Hepatocyte (in vitro differentiated cells): ENCODE results near the gene CPVL. TPM values are rescaled to one million over a fixed set of nuclear protein-coding genes. Genes with fewer than 3 reads are reported as not detected.

Experiments used
- DNase-seq: peaks from one replicate; pipeline ENCODE4 v3.0.0-alpha.2; 2016; ENCODE audit warnings: low spot score
- H2AFZ ChIP-seq: fragments of 200-600 bp; sonication (generic); 2 replicates; pipeline ENCODE4 v1.6.0; 2016; ENCODE audit warnings: antibody characterized with exemption, mild to moderate bottlenecking
- H3K27ac ChIP-seq: fragments of 200-600 bp; sonication (generic); 2 replicates; pipeline ENCODE4 v1.5.1; 2016; ENCODE audit warnings: mild to moderate bottlenecking
- H3K27me3 ChIP-seq: fragments of 200-600 bp; sonication (generic); 2 replicates; pipeline ENCODE4 v1.6.1; 2016
- H3K36me3 ChIP-seq: fragments of 200-600 bp; sonication (generic); replicated peaks from 2 replicates; pipeline ENCODE4 v1.5.1; 2016; ENCODE audit warnings: low read depth; ENCODE audit not compliant: insufficient read depth
- H3K4me1 ChIP-seq: fragments of 200-600 bp; sonication (generic); 2 replicates; pipeline ENCODE4 v1.5.1; 2016; ENCODE audit warnings: mild to moderate bottlenecking, moderate library complexity; ENCODE audit not compliant: insufficient read depth
- H3K4me2 ChIP-seq: fragments of 200-600 bp; sonication (generic); 2 replicates; pipeline ENCODE4 v1.6.0; 2016
- H3K4me3 ChIP-seq: fragments of 200-600 bp; sonication (generic); 2 replicates; pipeline ENCODE4 v1.5.1; 2016; ENCODE audit warnings: mild to moderate bottlenecking
- H3K79me2 ChIP-seq: fragments of 200-600 bp; sonication (generic); 2 replicates; pipeline ENCODE4 v1.6.0; 2017; ENCODE audit warnings: mild to moderate bottlenecking
- H3K9me2 ChIP-seq: fragments of 200-600 bp; sonication (generic); replicated peaks from 2 replicates; pipeline ENCODE4 v1.6.0; 2017; ENCODE audit warnings: mild to moderate bottlenecking; ENCODE audit not compliant: insufficient read depth
- H3K9me3 ChIP-seq: fragments of 200-600 bp; sonication (generic); 2 replicates; pipeline ENCODE4 v1.5.1; 2016; ENCODE audit warnings: low read depth, mild to moderate bottlenecking
- H4K20me1 ChIP-seq: fragments of 200-600 bp; sonication (generic); 2 replicates; pipeline ENCODE4 v1.6.0; 2016; ENCODE audit warnings: mild to moderate bottlenecking; ENCODE audit not compliant: insufficient read depth, poor library complexity, severe bottlenecking
- CTCF ChIP-seq: fragments of 200-600 bp; sonication (generic); IDR thresholded peaks from 2 replicates; pipeline ENCODE4 v1.5.1; 2016; ENCODE audit warnings: antibody characterized with exemption, mild to moderate bottlenecking; ENCODE audit not compliant: poor library complexity
- EZH2 ChIP-seq: fragments of 200-600 bp; sonication (generic); IDR thresholded peaks from 2 replicates; pipeline ENCODE4 v1.6.1; 2016; ENCODE audit warnings: antibody characterized with exemption, mild to moderate bottlenecking, borderline replicate concordance
- EZH2phosphoT487 ChIP-seq: fragments of 200-600 bp; sonication (generic); IDR thresholded peaks from one replicate; pipeline ENCODE4 v1.6.1; 2018; ENCODE audit warnings: antibody characterized with exemption, mild to moderate bottlenecking, low read depth, moderate library complexity; ENCODE audit not compliant: unreplicated experiment, severe bottlenecking
- WGBS: methylation state at CpG from one replicate; pipeline ENCODE4 v1.1.6; 2016; ENCODE audit warnings: low lambda C conversion rate; ENCODE audit errors: missing lambda C conversion rate; 5-methylcytosine and 5-hydroxymethylcytosine counted together
- polyA plus RNA-seq: library from polyadenylated mRNA; unstranded; fragments of >200 nt; fragmentation: Nextera tagmentation; extraction: Ambion mirVana; gene quantifications from 2 replicates; pipeline ENCODE4 v1.2.1, GENCODE V29; 2016
- total RNA-seq: library from RNA; depleted of rRNA; stranded (reverse); fragments of >200 nt; gene quantifications from 2 replicates; pipeline ENCODE4 v1.2.3, GENCODE V29; 2014

CPVL gene
- total and polyA plus RNA-seq, 2 experiments from 2014 or later, result 26.2 to 36.3 TPM

DNA sequence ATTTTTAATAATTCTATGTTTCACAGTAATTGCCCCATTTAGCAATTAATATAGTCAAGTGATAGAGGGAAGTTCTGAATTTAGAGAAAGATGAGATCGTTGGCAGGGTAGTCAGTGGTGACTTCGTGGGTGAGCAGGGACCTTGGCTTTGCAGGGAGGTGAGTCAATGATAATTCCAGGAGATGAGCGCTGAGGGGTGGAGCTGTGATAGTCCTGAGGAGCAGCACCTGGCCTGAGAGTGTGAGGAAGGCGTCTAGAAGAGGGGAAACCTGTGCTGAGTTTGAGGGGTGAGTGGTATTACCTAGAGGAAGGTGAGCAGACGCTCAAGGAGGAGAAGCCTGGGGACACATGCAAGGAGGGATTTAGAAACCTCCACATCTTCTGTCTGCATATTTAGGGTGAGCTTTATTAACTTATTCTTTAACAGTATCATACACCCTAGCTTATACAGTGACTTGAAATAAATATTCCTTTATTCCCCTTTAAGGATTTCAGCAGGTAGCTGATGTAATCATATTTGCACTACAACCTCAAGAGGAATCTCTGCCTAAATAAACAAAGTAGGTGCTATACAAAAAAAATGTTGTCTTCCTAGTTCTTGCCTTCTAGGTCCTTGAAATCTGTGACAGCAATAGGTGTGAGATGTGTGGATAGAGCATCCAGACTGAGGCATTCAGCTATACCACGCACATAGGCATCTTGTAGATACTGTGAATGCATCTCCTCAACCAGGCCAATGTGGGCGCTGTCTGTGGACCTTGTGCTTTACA, 186.1 kb downstream of the CPVL start:
- 90% methylated on average over 7 of the region's 7 CpGs for WGBS
- Histone ChIP-seq H3K4me3 (no peak overlapping the region), H4K20me1 (no peaks in the 10 kb centered on the region), H2AFZ (no peak overlapping the region), H3K27ac (no peak overlapping the region), H3K27me3 (peaks cover 25% of the 10 kb centered on the region), H3K79me2 (no peaks in the 10 kb centered on the region), H3K4me2 (no peak overlapping the region), H3K9me2 (no peaks in the 10 kb centered on the region), H3K36me3 (no peaks in the 10 kb centered on the region), H3K9me3 (no peaks in the 10 kb centered on the region), H3K4me1 (peaks cover 26% of the 10 kb centered on the region)
- no peak for TF ChIP-seq EZH2
- no peak for TF ChIP-seq EZH2phosphoT487
- no peak for TF ChIP-seq CTCF
- no peak for DNase-seq

DNA sequence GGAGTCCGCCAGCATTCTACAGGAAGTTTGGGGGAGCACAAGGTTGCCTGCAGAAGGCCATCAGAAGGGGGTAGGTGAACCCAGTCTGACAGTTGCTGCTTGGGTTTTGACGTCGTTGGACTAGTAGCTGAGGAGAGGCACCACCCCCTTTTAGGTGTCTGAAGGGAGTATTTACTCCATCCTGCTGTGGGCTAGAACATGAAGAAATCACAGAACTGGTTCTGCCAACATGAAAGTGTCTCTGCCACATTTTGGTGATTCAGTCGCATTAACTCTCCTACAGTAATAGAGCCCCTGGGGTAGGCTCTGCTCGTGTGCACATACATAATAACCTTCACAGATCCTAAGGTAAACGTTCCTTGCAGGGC, 187.4 kb downstream of the CPVL start:
- TF ChIP-seq EZH2 (no peak), CTCF (no peak), EZH2phosphoT487 (no peak)
- peaks cover 37% of the 10 kb centered on the region for H3K27me3 ChIP-seq
- no peaks in the 10 kb centered on the region for H4K20me1 ChIP-seq
- DNase-seq, result no peak
- no peaks in the 10 kb centered on the region for H3K79me2 ChIP-seq
- H3K4me3 ChIP-seq, result no peak overlapping the region
- H2AFZ ChIP-seq, result peak overlapping the region; percentile 87
- H3K27ac ChIP-seq, result no peak overlapping the region
- 42% methylated on average over 6 of the region's 6 CpGs for WGBS
- H3K4me2 ChIP-seq, result peak overlapping the region; percentile 99
- H3K9me2 ChIP-seq, result no peaks in the 10 kb centered on the region
- peaks cover 31% of the 10 kb centered on the region for H3K4me1 ChIP-seq
- H3K36me3 ChIP-seq, result no peaks in the 10 kb centered on the region
- H3K9me3 ChIP-seq, result no peaks in the 10 kb centered on the region

DNA sequence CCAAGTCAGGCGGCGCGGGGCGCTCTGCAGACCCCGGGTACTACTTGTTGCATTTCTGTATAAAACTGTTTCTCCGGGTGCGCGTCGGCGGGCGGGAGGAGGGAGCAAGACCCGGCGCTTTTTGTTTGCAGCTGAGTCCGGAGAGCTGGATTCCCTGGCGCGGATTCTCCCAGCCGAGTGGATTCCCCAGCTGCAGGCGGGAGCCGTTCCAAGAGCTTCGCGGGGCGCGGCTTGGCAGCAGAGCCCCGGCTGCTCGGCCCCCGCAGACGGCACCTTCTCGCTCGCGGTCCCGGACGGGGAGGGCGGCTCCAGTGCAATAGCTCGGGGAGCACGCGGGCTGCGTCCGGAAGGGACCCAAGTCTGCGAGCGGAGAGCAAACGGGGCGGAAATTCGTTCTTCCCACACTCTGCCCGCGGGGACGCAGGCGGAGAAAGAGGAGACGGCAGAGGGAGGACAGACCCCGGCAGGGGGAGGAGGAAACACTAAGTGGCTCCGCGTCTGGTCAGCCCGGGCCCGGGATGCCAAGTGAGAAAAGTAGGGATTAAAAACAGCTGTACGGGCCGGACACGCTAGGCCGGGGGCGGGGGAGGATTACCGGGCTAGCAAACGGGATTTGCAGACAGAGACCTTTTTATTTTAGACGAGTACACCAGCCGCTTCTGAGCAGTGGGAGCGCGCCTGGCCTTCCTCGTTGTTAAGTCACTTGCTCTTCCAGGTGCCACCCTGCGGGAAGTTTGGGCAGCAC, 187.9 kb downstream of the CPVL start, which contains the start of gene TRIL:
TRIL (minus strand) TSS at position 96 of the 745 bp plus-strand sequence. CDS start 284 bp downstream, outside the sequence.
- H3K9me2 ChIP-seq, result no peaks in the 10 kb centered on the region
- H3K9me3 ChIP-seq, result no peaks in the 10 kb centered on the region
- 4% methylated on average over 63 of the region's 66 CpGs for WGBS
- TF ChIP-seq EZH2phosphoT487 (no peak), EZH2 (no peak), CTCF (no peak)
- peak; percentile 79 for DNase-seq
- peak within 1 kb of the TSS; percentile 52 for H3K27ac ChIP-seq
- H4K20me1 ChIP-seq, result no peaks in the 10 kb centered on the region
- H3K4me2 ChIP-seq, result peak within 1 kb of the TSS; percentile 99
- H3K4me3 ChIP-seq, result peak within 1 kb of the TSS; percentile 95
- H3K36me3 ChIP-seq, result no peaks in the 10 kb centered on the region
- H3K79me2 ChIP-seq, result no peaks in the 10 kb centered on the region
- H3K27me3 ChIP-seq, result peaks cover 38% of the 10 kb centered on the region
- peaks cover 33% of the 10 kb centered on the region for H3K4me1 ChIP-seq
- peak within 1 kb of the TSS; percentile 87 for H2AFZ ChIP-seq
